Mesenchymal stem cell (in vitro differentiated cells and primary cell): ENCODE measurements around the gene UMOD.

Source experiments
- DNase-seq: peaks from one replicate; pipeline ENCODE4 v3.0.0-alpha.2; 2013
- H2AFZ ChIP-seq: one replicate; pipeline ENCODE4 v1.6.1; 2013; ENCODE audit warnings: low read depth, mild to moderate bottlenecking, control low read depth, inconsistent platforms, low read length, moderate library complexity
- H2AK5ac ChIP-seq: 2 replicates; pipeline ENCODE4 v1.6.1; 2013; ENCODE audit warnings: low read length, moderate library complexity, mild to moderate bottlenecking, inconsistent platforms; ENCODE audit not compliant: severe bottlenecking
- H2BK120ac ChIP-seq: one replicate; pipeline ENCODE4 v1.6.1; 2013; ENCODE audit warnings: low read depth, mild to moderate bottlenecking, inconsistent platforms, low read length, moderate library complexity
- H2BK12ac ChIP-seq, 2 experiments: one replicate each; pipeline ENCODE4 v1.6.1; 2013; ENCODE audit warnings: inconsistent platforms in 2 of 2, low read length in 2 of 2, mild to moderate bottlenecking in 2 of 2, moderate library complexity in 2 of 2, control low read depth in 1 of 2
- H2BK15ac ChIP-seq: one replicate; pipeline ENCODE4 v1.6.1; 2013; ENCODE audit warnings: mild to moderate bottlenecking, low read depth, inconsistent platforms; ENCODE audit not compliant: poor library complexity, severe bottlenecking
- H2BK5ac ChIP-seq: 2 replicates; pipeline ENCODE4 v1.6.1; 2013; ENCODE audit warnings: low read depth, mild to moderate bottlenecking, low read length, control low read depth, inconsistent platforms; ENCODE audit not compliant: poor library complexity, severe bottlenecking
- H3K14ac ChIP-seq, 2 experiments: one replicate each; pipeline ENCODE4 v1.6.1; 2013; ENCODE audit warnings: inconsistent platforms in 2 of 2, low read length in 2 of 2, control low read depth in 1 of 2, mild to moderate bottlenecking in 1 of 2, moderate library complexity in 1 of 2
- H3K18ac ChIP-seq, 2 experiments: one replicate each; pipeline ENCODE4 v1.6.1; 2013; ENCODE audit warnings: inconsistent platforms in 2 of 2, low read length in 2 of 2, control low read depth in 1 of 2, low read depth in 1 of 2, mild to moderate bottlenecking in 1 of 2
- H3K23ac ChIP-seq, 2 experiments: one replicate each; pipeline ENCODE4 v1.6.1; 2013; ENCODE audit warnings: inconsistent platforms in 2 of 2, low read length in 2 of 2, mild to moderate bottlenecking in 2 of 2, moderate library complexity in 2 of 2, control low read depth in 1 of 2
- H3K27ac ChIP-seq: 2 replicates; pipeline ENCODE4 v1.5.1; 2013; ENCODE audit warnings: mild to moderate bottlenecking, moderate library complexity, low read length, control low read depth, inconsistent platforms; ENCODE audit not compliant: poor library complexity, severe bottlenecking
- H3K27me3 ChIP-seq, 2 experiments: 2 replicates each; pipeline versions ENCODE4 v1.6.1 to v1.7.0; 2013; ENCODE audit warnings: low read length in 2 of 2, mild to moderate bottlenecking in 2 of 2, moderate library complexity in 2 of 2, control low read depth in 1 of 2, inconsistent platforms in 1 of 2; ENCODE audit not compliant: control insufficient read depth in 1 of 2, insufficient read depth in 1 of 2
- H3K36me3 ChIP-seq, 2 experiments: 2 replicates each; pipeline versions ENCODE4 v1.6.1 to v1.7.0; 2013; ENCODE audit warnings: low read length in 2 of 2, control low read depth in 1 of 2, inconsistent platforms in 1 of 2, low read depth in 1 of 2, mild to moderate bottlenecking in 1 of 2; ENCODE audit not compliant: insufficient read depth in 2 of 2, control insufficient read depth in 1 of 2
- H3K4ac ChIP-seq, 2 experiments: one replicate each; pipeline ENCODE4 v1.6.1; 2013; ENCODE audit warnings: inconsistent platforms in 2 of 2, low read length in 2 of 2, mild to moderate bottlenecking in 2 of 2, moderate library complexity in 2 of 2, control low read depth in 1 of 2, low read depth in 1 of 2
- H3K4me1 ChIP-seq: 2 replicates; pipeline ENCODE4 v1.6.1; 2013; ENCODE audit warnings: low read depth, low read length, control low read depth; ENCODE audit not compliant: control insufficient read depth, insufficient read depth
- H3K4me2 ChIP-seq: 2 replicates; pipeline ENCODE4 v1.6.1; 2013; ENCODE audit warnings: low read length, mild to moderate bottlenecking, inconsistent platforms; ENCODE audit not compliant: poor library complexity, severe bottlenecking
- H3K4me3 ChIP-seq, 2 experiments: 2 replicates each; pipeline versions ENCODE4 v1.5.1 to v1.7.0; 2013; ENCODE audit warnings: low read length in 2 of 2, mild to moderate bottlenecking in 2 of 2, control low read depth in 1 of 2, low read depth in 1 of 2; ENCODE audit not compliant: insufficient read depth in 1 of 2
- H3K79me1 ChIP-seq: replicated peaks from 2 replicates; pipeline ENCODE4 v1.6.1; 2013; ENCODE audit warnings: mild to moderate bottlenecking, control low read depth, low read length, inconsistent platforms; ENCODE audit not compliant: poor library complexity, severe bottlenecking
- H3K9ac ChIP-seq: 2 replicates; pipeline ENCODE4 v1.7.0; 2013; ENCODE audit warnings: mild to moderate bottlenecking, low read length, moderate library complexity
- H3K9me3 ChIP-seq: 2 replicates; pipeline ENCODE4 v1.7.0; 2013; ENCODE audit warnings: mild to moderate bottlenecking, low read length; ENCODE audit not compliant: control insufficient read depth
- H4K8ac ChIP-seq: one replicate; pipeline ENCODE4 v1.6.1; 2013; ENCODE audit warnings: inconsistent platforms, mild to moderate bottlenecking, low read length, moderate library complexity
- H4K91ac ChIP-seq: one replicate; pipeline ENCODE4 v1.6.1; 2013; ENCODE audit warnings: mild to moderate bottlenecking, low read length, inconsistent platforms
- WGBS: methylation state at CpG from one replicate; pipeline ENCODE4 v1.1.7; 2013; ENCODE audit warnings: mixed read lengths; 5-methylcytosine and 5-hydroxymethylcytosine counted together

Gene UMOD

GRCh38 chr16:20398603-20399002 is 46.1 kb upstream of the UMOD start:
- H2BK5ac ChIP-seq, result no peak overlapping the region
- no peak overlapping the region for H2AK5ac ChIP-seq
- no peaks in the 10 kb centered on the region for H3K79me1 ChIP-seq
- H2BK120ac ChIP-seq, result no peak overlapping the region
- peaks cover 7% of the 10 kb centered on the region for H3K4me1 ChIP-seq
- no peak overlapping the region for H3K4ac ChIP-seq
- H3K18ac ChIP-seq, result no peak overlapping the region
- H3K14ac ChIP-seq, result no peak overlapping the region
- no peak overlapping the region for H2AFZ ChIP-seq
- H3K9ac ChIP-seq, result no peak overlapping the region
- H3K4me3 ChIP-seq, result no peak overlapping the region
- H3K9me3 ChIP-seq, result no peaks in the 10 kb centered on the region
- no peak for DNase-seq
- H3K27me3 ChIP-seq, result peaks cover 0 to 4% of the 10 kb centered on the region in 2 experiments
- no peak overlapping the region for H3K4me2 ChIP-seq
- H4K91ac ChIP-seq, result no peak overlapping the region
- no peak overlapping the region for H2BK12ac ChIP-seq
- no peaks in the 10 kb centered on the region for H3K36me3 ChIP-seq
- H2BK15ac ChIP-seq, result no peak overlapping the region
- H3K23ac ChIP-seq, result no peak overlapping the region
- no peak overlapping the region for H3K27ac ChIP-seq
- WGBS, result 69% methylated on average over 3 of the region's 3 CpGs
- H4K8ac ChIP-seq, result no peak overlapping the region

- Histone ChIP-seq H3K4me2 (no peak overlapping the region), H3K36me3 (no peaks in the 10 kb centered on the region), H3K4me1 (peaks cover 5% of the 10 kb centered on the region), H2BK5ac (no peak overlapping the region), H4K8ac (no peak overlapping the region), H3K14ac (no peak overlapping the region), H3K4ac (no peak overlapping the region), H4K91ac (no peak overlapping the region), H2BK15ac (no peak overlapping the region), H3K79me1 (no peaks in the 10 kb centered on the region), H3K4me3 (no peak overlapping the region), H2BK120ac (no peak overlapping the region), H3K9ac (no peak overlapping the region), H3K27ac (no peak overlapping the region), H2BK12ac (no peak overlapping the region), H3K23ac (no peak overlapping the region), H2AK5ac (no peak overlapping the region), H2AFZ (no peak overlapping the region), H3K18ac (no peak overlapping the region), H3K27me3 (peaks cover 0 to 4% of the 10 kb centered on the region in 2 experiments), H3K9me3 (no peaks in the 10 kb centered on the region)
- whole genome bisulfite sequencing, result 64% methylated on average over 7 of the region's 7 CpGs
- no peak for DNase-seq
Observed at GRCh38 chr16:20397468-20398074, 45.1 kb upstream of the UMOD start.

GRCh38 chr16:20396846-20397467 is 44.4 kb upstream of the UMOD start:
- Histone ChIP-seq H2BK15ac (no peak overlapping the region), H3K27ac (no peak overlapping the region)

GRCh38 chr16:20395946-20396345 is 43.4 kb upstream of the UMOD start:
- no peak overlapping the region for H3K9ac ChIP-seq
- DNase-seq, result no peak
- H2AFZ ChIP-seq, result no peak overlapping the region
- H3K14ac ChIP-seq, result no peak overlapping the region
- no peaks in the 10 kb centered on the region for H3K36me3 ChIP-seq
- H3K4me1 ChIP-seq, result peaks cover under 1% of the 10 kb centered on the region
- no peak overlapping the region for H3K4ac ChIP-seq
- no peak overlapping the region for H3K4me3 ChIP-seq
- H3K27ac ChIP-seq, result no peak overlapping the region
- no peaks in the 10 kb centered on the region for H3K9me3 ChIP-seq
- H2BK12ac ChIP-seq, result no peak overlapping the region
- no peaks in the 10 kb centered on the region for H3K79me1 ChIP-seq
- H2BK5ac ChIP-seq, result no peak overlapping the region
- no peak overlapping the region for H3K4me2 ChIP-seq
- no peak overlapping the region for H2AK5ac ChIP-seq
- no peak overlapping the region for H4K91ac ChIP-seq
- no peak overlapping the region for H3K18ac ChIP-seq
- H2BK120ac ChIP-seq, result no peak overlapping the region
- no peak overlapping the region for H3K23ac ChIP-seq
- H4K8ac ChIP-seq, result no peak overlapping the region
- 77% methylated on average over 1 of the region's 2 CpGs for WGBS
- peaks cover 0 to 4% of the 10 kb centered on the region in 2 experiments for H3K27me3 ChIP-seq
- no peak overlapping the region for H2BK15ac ChIP-seq

More at GRCh38 chr16:20396846-20397467, 44.4 kb upstream of the UMOD start:
- no peak for DNase-seq
- WGBS, result 89% methylated on average over 5 of the region's 7 CpGs
- Histone ChIP-seq H2BK12ac (no peak overlapping the region), H3K4me3 (no peak overlapping the region), H2BK120ac (no peak overlapping the region), H2AFZ (no peak overlapping the region), H3K9me3 (no peaks in the 10 kb centered on the region), H3K4ac (no peak overlapping the region), H3K18ac (no peak overlapping the region), H3K36me3 (no peaks in the 10 kb centered on the region), H3K23ac (no peak overlapping the region), H2AK5ac (no peak overlapping the region), H3K14ac (no peak overlapping the region), H3K79me1 (no peaks in the 10 kb centered on the region), H3K4me2 (no peak overlapping the region), H4K91ac (no peak overlapping the region), H4K8ac (no peak overlapping the region), H3K4me1 (peaks cover 5% of the 10 kb centered on the region), H2BK5ac (no peak overlapping the region), H3K9ac (no peak overlapping the region), H3K27me3 (peaks cover 0 to 4% of the 10 kb centered on the region in 2 experiments)
